VCaP (cell line): ENCODE data around the gene ATP5F1A.

Experiments
- H3K27ac ChIP-seq: fragments of 450-650 bp; 2 replicates; pipeline ENCODE4 v1.5.1; 2017
- TF ChIP-seq, protein P1 (sequence below): fragments of 450-650 bp; conservative IDR thresholded peaks from 2 replicates; pipeline ENCODE4 v1.5.1; 2017; ENCODE audit warnings: mild to moderate bottlenecking, moderate library complexity

ATP5F1A gene

DNA sequence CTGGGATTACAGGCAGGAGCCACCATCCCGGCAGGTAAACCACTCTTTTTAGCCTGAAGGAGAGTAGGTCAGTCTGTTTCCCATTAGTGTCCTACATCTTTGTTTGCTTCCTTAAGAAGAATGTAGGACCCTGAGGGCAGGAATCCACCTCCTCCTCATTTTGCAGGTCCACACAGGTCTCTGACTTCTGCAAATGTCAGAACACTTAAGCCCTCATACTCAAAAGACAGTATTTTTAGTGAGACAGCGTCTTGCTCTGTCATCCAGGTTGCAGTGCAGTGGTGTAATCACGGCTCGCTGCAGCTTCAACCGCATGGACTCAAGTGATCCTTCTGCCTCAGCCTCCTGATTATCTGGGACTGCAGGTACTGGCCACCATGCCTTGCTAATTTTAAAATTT lies 35.3 kb downstream of the ATP5F1A start:
- TF ChIP-seq, protein P1, sequence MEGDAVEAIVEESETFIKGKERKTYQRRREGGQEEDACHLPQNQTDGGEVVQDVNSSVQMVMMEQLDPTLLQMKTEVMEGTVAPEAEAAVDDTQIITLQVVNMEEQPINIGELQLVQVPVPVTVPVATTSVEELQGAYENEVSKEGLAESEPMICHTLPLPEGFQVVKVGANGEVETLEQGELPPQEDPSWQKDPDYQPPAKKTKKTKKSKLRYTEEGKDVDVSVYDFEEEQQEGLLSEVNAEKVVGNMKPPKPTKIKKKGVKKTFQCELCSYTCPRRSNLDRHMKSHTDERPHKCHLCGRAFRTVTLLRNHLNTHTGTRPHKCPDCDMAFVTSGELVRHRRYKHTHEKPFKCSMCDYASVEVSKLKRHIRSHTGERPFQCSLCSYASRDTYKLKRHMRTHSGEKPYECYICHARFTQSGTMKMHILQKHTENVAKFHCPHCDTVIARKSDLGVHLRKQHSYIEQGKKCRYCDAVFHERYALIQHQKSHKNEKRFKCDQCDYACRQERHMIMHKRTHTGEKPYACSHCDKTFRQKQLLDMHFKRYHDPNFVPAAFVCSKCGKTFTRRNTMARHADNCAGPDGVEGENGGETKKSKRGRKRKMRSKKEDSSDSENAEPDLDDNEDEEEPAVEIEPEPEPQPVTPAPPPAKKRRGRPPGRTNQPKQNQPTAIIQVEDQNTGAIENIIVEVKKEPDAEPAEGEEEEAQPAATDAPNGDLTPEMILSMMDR: no peak
- H3K27ac ChIP-seq: no peak overlapping the region

DNA sequence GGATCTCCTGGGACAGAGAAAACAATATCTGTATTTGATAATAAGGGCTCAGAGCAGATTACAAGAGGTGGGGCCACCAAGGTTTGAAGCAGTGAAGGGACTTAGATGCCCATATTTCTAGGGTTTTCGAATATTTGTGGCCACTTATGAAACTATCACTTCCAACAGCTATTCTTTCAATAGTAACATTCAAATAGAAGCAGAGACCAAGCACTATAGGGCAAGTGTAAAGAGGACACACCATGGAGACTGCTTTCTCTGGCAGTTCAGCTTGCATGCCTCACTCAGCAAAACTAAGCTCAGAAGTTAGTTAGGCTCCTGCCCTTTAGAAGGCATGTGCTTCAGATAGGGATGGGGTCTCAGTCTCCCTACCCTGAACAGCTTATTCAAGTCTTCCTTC lies 36.3 kb downstream of the ATP5F1A start:
- TF ChIP-seq, protein P1: no peak

DNA sequence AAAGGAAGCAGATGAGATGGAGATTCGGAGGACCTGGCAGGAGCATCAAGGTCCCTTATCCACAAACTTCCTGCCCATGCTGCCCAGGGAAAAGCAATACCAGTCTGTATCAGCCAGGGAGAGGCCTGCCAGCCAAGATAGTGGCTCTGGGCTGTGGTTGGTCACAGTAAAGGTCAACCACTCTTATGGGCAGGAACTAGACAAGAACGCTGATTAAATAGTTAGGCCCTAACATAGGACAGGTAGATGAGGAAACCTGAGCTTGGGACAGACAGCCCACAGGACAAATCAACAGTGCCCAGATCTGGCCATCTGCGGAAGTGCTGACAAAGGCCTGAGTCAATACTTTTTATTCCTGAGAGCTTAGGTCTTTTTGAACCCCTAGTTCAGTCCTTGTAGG lies 36.7 kb downstream of the ATP5F1A start:
- TF ChIP-seq, protein P1: no peak
- no peak overlapping the region for H3K27ac ChIP-seq

More for the DNA sequence above, 36.3 kb downstream of the ATP5F1A start:
- H3K27ac ChIP-seq: no peak overlapping the region

DNA sequence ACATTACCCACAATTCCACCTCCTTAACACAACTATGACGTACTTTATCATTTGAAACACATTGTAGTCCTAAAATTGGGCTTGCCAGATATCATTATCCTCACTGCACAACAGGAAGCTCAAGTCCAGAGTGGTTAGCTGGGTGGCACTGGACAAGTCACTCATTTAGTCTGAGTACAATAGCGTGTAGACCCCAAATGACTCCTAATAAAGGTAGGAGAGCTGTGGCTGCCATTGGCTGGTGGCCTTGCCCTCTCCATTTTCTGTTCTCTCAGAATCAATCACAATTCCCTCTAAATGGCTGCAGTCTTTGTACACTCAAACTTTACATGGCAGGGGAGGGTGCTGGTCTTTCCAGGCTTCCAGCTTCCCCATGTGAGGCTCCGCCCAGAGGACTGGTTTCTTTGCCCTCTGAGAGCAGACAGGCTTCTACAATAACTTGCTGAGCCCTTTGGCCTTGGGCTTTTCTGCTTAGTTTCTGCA lies 37.7 kb downstream of the ATP5F1A start:
- TF ChIP-seq, protein P1: no peak
- H3K27ac ChIP-seq: no peak overlapping the region

DNA sequence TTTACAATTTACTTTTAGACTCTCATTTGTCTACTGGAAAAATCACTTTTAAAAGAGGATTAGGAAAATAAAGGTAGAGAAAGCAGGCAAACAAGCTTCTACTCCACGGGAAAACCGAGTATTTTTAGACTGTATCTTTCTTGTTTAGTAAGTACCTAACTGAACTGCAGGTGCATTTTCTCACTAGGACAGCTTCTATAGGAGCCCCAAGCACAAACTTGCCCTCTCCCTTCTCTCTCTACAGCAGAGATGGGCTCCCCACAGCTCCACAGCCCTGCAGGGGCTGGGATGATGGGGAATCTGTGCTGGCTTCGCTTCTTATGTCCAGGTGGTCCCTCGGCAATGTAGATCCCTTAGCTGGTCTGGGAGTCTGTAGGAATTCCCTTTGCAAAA lies 42.3 kb downstream of the ATP5F1A start:
- H3K27ac ChIP-seq: no peak overlapping the region
- TF ChIP-seq, protein P1: no peak

DNA sequence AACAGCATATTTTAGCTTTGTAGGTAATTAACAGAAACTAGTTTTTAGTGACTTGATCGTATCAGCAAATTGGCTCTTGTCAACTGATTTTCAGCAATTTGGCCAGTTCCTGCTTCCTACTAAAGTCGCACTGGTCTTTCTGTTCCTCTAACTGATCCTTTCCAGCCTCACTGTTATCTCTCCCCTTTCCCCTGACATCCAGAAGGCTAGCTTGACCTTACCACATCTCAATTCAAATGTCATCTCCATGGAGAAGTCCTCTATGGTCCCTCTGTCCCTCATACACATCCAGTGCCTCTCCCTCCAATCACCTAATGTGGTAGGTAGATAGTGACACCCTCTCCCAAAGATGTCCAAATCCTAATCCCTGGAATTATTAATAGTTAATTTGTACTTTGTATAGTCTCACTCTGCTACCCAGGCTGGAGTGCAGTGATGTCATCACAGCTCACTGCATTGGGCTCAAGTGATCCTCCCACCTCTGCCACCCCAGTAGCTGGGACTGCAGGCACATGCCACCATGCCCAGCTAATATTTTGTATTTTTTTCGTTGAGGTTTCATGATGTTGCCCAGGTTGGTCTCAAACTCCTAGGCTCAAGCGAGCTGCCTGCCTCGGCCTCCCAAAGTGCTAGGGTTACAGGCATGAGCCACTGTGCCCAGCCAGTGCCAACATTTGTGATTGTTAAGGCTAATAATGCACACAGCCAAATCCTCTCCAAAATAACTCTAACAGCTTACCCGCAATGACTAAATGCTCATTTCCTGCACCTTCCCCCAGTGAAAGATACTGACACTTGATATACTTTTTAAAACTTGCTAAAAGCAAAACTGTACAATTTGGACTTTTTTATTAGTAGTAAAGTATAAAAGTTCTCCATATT lies 42.9 kb downstream of the ATP5F1A start:
- TF ChIP-seq, protein P1: no peak
- no peak overlapping the region for H3K27ac ChIP-seq

DNA sequence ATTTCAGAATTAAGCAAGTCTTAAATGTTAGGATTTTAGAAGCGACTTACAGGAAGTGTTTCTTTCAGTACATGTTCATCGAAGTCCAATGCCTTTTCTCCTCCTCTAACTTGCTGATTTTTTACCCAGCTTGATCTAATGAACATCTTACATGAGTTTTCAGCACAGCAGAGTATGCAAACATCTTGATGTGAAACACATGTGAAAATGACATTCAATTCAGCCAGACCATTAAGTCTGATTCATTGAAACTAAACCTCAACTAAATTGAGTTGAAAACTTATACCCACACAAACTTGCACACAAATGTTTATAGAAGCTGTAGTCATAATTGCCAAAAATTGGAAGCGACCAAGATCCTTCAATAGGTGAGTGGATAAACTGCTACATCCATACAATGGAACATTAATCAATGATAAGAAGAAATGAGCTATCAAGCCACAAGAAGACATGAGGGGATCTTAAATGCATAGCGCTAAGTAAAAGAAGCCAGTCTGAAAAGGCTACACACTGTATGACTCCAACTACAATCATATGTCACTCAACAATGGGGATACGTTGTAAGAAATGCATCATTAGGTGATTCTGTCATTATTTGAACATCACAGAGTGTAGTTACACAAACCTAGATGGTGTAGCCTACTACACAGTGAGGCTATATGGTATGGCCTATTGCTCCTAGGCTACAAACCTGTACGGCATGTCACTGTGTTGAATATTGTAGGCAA lies 44.6 kb downstream of the ATP5F1A start:
- no peak overlapping the region for H3K27ac ChIP-seq

More for the DNA sequence above, 44.6 kb downstream of the ATP5F1A start:
- TF ChIP-seq, protein P1: no peak
